Activated T-cell treated with anti-CD3 and anti-CD28 coated beads for 1 hour (primary cell): Measurements from ENCODE around the gene ARPC1A.
A peak's percentile ranks its signal among the peaks of the same experiment; 100 is the strongest.
"Not testable (repeated sequence)": the region's sequence is repeated elsewhere in the genome, so short reads cannot be mapped to it uniquely, and the experiment has no call there.

Experiments
- DNase-seq: peaks from one replicate; pipeline ENCODE4 v3.0.0-alpha.2; 2020; ENCODE audit warnings: low read depth

ARPC1A gene

GRCh38 chr7:99322659-99323058 lies 3.0 kb upstream of the ARPC1A start:
- not testable (repeated sequence) for DNase-seq

GRCh38 chr7:99324559-99324958 lies 1.1 kb upstream of the ARPC1A start:
- DNase-seq = no peak

- no peak for DNase-seq
Observed at GRCh38 chr7:99325001-99325493, 651 bp upstream of the ARPC1A start.

GRCh38 chr7:99326408-99326782 lies 697 bp downstream of the ARPC1A start:
- no peak for DNase-seq

- not testable (repeated sequence) for DNase-seq
Observed at GRCh38 chr7:99330314-99330961, 4.7 kb downstream of the ARPC1A start.

GRCh38 chr7:99331002-99331401 lies 5.3 kb downstream of the ARPC1A start:
- DNase-seq = no peak

GRCh38 chr7:99339595-99339994 lies 13.9 kb downstream of the ARPC1A start:
- DNase-seq = no peak

- no peak for DNase-seq
Observed at GRCh38 chr7:99340659-99341058, 15.0 kb downstream of the ARPC1A start.

GRCh38 chr7:99344061-99344647 lies 18.5 kb downstream of the ARPC1A start:
- DNase-seq = no peak

- not testable (repeated sequence) for DNase-seq
Observed at GRCh38 chr7:99350641-99351040, 24.9 kb downstream of the ARPC1A start.

- DNase-seq = no peak
Observed at GRCh38 chr7:99352247-99352646, 26.5 kb downstream of the ARPC1A start.

- DNase-seq = no peak
Observed at GRCh38 chr7:99355098-99355497, 29.4 kb downstream of the ARPC1A start.

GRCh38 chr7:99357701-99358490 lies 32.2 kb downstream of the ARPC1A start:
- no peak for DNase-seq

GRCh38 chr7:99358521-99358920 lies 32.8 kb downstream of the ARPC1A start:
- DNase-seq = not testable (repeated sequence)

GRCh38 chr7:99359465-99360154 lies 33.9 kb downstream of the ARPC1A start:
- no peak for DNase-seq

GRCh38 chr7:99362801-99363200 lies 37.1 kb downstream of the ARPC1A start:
- DNase-seq = no peak

- no peak for DNase-seq
Observed at GRCh38 chr7:99363286-99363685, 37.6 kb downstream of the ARPC1A start.

- peak; percentile 70 for DNase-seq
Observed at GRCh38 chr7:99365318-99366141, 39.8 kb downstream of the ARPC1A start.

- no peak for DNase-seq
Observed at GRCh38 chr7:99366646-99367045, 40.9 kb downstream of the ARPC1A start.

GRCh38 chr7:99368750-99369389 lies 43.2 kb downstream of the ARPC1A start:
- no peak for DNase-seq

GRCh38 chr7:99369767-99370391 lies 44.2 kb downstream of the ARPC1A start:
- DNase-seq = no peak
